HCT116 (cell line): Measurements from ENCODE around the gene GRIP1. TPM values are rescaled to one million over a fixed set of nuclear protein-coding genes. Genes with fewer than 3 reads are reported as not detected.

ENCODE experiments used
- ATAC-seq: fragments of 200-7000 bp; cut with Tn5 transposase; 2 replicates; pipeline ENCODE4 v1.9.1; 2020; ENCODE audit warnings: mild to moderate bottlenecking, moderate library complexity
- BruUV-seq: library from RNA; stranded (reverse); fragments of 400-500 nt; replicated peaks from 2 replicates; lab custom pipeline; 2021; lab: Mats Ljungman, UMichigan
- CTCF ChIA-PET: fragments of 300-600 bp; sonication (Branson Sonifier 250); formaldehyde crosslinking; loops from one replicate; lab custom pipeline; 2021; ENCODE audit warnings: antibody characterized with exemption; lab: Charles Lee
- POLR2A ChIA-PET: fragments of 300-600, 350-600 bp; sonication (Branson Sonifier 250); formaldehyde crosslinking; loops from one replicate; lab custom pipeline; 2021; ENCODE audit warnings: antibody characterized with exemption; lab: Charles Lee
- RAD21 ChIA-PET, 2 experiments: fragments of 300-600 bp; sonication (Branson Sonifier 250); formaldehyde crosslinking; loops; one replicate each; lab custom pipeline; 2023; ENCODE audit warnings: low total read pairs in 2 of 2; ENCODE audit not compliant: uncharacterized antibody in 2 of 2, unreplicated experiment in 2 of 2, low non-redundant PET in 1 of 2; lab: Charles Lee
- DNase-seq: peaks from one replicate; pipeline ENCODE4 v3.0.0-alpha.2; 2010; ENCODE audit warnings: low read depth, low spot score
- H2AFZ ChIP-seq: fragments of 200-600 bp; shearing (Covaris generic), sonication (generic); 2 replicates; pipeline ENCODE4 v1.6.1; 2017; ENCODE audit warnings: low read depth, mixed run types, mixed read lengths, antibody characterized with exemption, low read length; ENCODE audit not compliant: poor library complexity, severe bottlenecking
- H3K27ac ChIP-seq: 2 replicates; pipeline ENCODE4 v1.5.1; 2012; ENCODE audit warnings: low read depth, low read length
- H3K27me3 ChIP-seq: fragments of 200-600 bp; sonication (generic); 2 replicates; pipeline ENCODE4 v1.6.1; 2016; ENCODE audit warnings: mixed run types, low read length, mixed read lengths; ENCODE audit not compliant: insufficient read depth
- H3K36me3 ChIP-seq, 2 experiments: fragments of 200-500 bp in 1 of 2; fragments of 200-600 bp in 1 of 2; sonication (Bioruptor generic) in 1 of 2; sonication (generic) in 1 of 2; 2 replicates each; pipeline versions ENCODE4 v1.5.1 to v1.6.1; 2014 to 2016; ENCODE audit warnings: low read length in 2 of 2, inconsistent platforms in 1 of 2, mixed read lengths in 1 of 2, mixed run types in 1 of 2; ENCODE audit not compliant: insufficient read depth in 2 of 2, control insufficient read depth in 1 of 2
- H3K4me1 ChIP-seq, 2 experiments: fragments of 200-600 bp in 1 of 2; sonication (generic) in 1 of 2; 2 replicates each; pipeline versions ENCODE4 v1.5.1 to v1.6.1; 2012 to 2017; ENCODE audit warnings: low read length in 2 of 2, inconsistent platforms in 1 of 2, mild to moderate bottlenecking in 1 of 2, mixed read lengths in 1 of 2, mixed run types in 1 of 2, moderate library complexity in 1 of 2; ENCODE audit not compliant: insufficient read depth in 2 of 2, control insufficient read depth in 1 of 2
- H3K4me2 ChIP-seq: fragments of 200-600 bp; sonication (generic); 2 replicates; pipeline ENCODE4 v1.6.1; 2017; ENCODE audit warnings: mixed run types, low read length, mixed read lengths
- H3K4me3 ChIP-seq, 2 experiments: fragments of 200-600 bp in 1 of 2; sonication (generic) in 1 of 2; replicated peaks in 1 of 2; 2 replicates each; pipeline ENCODE4 v1.5.1; 2011 to 2016; ENCODE audit warnings: low read length in 2 of 2, control low read depth in 1 of 2, low read depth in 1 of 2, mild to moderate bottlenecking in 1 of 2, mixed read lengths in 1 of 2, mixed run types in 1 of 2
- H3K79me2 ChIP-seq: fragments of 200-600 bp; sonication (generic); 2 replicates; pipeline ENCODE4 v1.6.1; 2017; ENCODE audit warnings: mild to moderate bottlenecking, mixed run types, low read length, moderate library complexity, mixed read lengths; ENCODE audit not compliant: insufficient read depth
- H3K9ac ChIP-seq: fragments of 200-600 bp; sonication (generic); 2 replicates; pipeline ENCODE4 v1.6.1; 2016; ENCODE audit warnings: low read length, mixed read lengths
- H3K9me2 ChIP-seq: fragments of 200-600 bp; sonication (generic), shearing (Covaris generic); 2 replicates; pipeline ENCODE4 v1.6.1; 2017; ENCODE audit warnings: mixed run types, mild to moderate bottlenecking, moderate library complexity; ENCODE audit not compliant: insufficient read depth
- H3K9me3 ChIP-seq, 2 experiments: fragments of 200-500 bp in 1 of 2; fragments of 200-600 bp in 1 of 2; sonication (Bioruptor generic) in 1 of 2; sonication (generic) in 1 of 2; 2 replicates each; pipeline ENCODE4 v1.6.1; 2014 to 2017; ENCODE audit warnings: low read length in 2 of 2, mixed read lengths in 2 of 2, inconsistent platforms in 1 of 2, low read depth in 1 of 2, mild to moderate bottlenecking in 1 of 2, mixed run types in 1 of 2, moderate library complexity in 1 of 2; ENCODE audit not compliant: control insufficient read depth in 1 of 2, insufficient read depth in 1 of 2
- H4K20me1 ChIP-seq: fragments of 200-600 bp; sonication (generic), shearing (Covaris generic); 2 replicates; pipeline ENCODE4 v1.6.1; 2017; ENCODE audit warnings: mixed run types, mild to moderate bottlenecking, moderate library complexity; ENCODE audit not compliant: insufficient read depth
- ATF3 ChIP-seq: IDR thresholded peaks from 2 replicates; pipeline ENCODE4 v1.6.1; 2012
- CEBPB ChIP-seq: IDR thresholded peaks from 2 replicates; pipeline ENCODE4 v1.6.1; 2012; ENCODE audit warnings: low read depth
- EGR1 ChIP-seq: IDR thresholded peaks from 2 replicates; pipeline ENCODE4 v1.6.1; 2012; ENCODE audit warnings: low read depth
- ELF1 ChIP-seq: IDR thresholded peaks from 2 replicates; pipeline ENCODE4 v1.6.1; 2012; ENCODE audit warnings: low read depth, borderline replicate concordance
- EZH2 ChIP-seq: fragments of 200-600 bp; sonication (generic); IDR thresholded peaks from 2 replicates; pipeline ENCODE4 v1.6.1; 2017; ENCODE audit warnings: antibody characterized with exemption, mixed run types
- RAD21 ChIP-seq: IDR thresholded peaks from 2 replicates; pipeline ENCODE4 v1.6.1; 2012; ENCODE audit warnings: low read depth, mild to moderate bottlenecking
- REST ChIP-seq: IDR thresholded peaks from 2 replicates; pipeline ENCODE4 v1.6.1; 2012; ENCODE audit warnings: low read depth
- SP1 ChIP-seq: IDR thresholded peaks from 2 replicates; pipeline ENCODE4 v1.6.1; 2012; ENCODE audit warnings: low read depth
- ZFX ChIP-seq: fragments of 450-650 bp; IDR thresholded peaks from 2 replicates; pipeline ENCODE4 v1.6.1; 2017
- intact Hi-C: fragments of 100-400 bp; cut with micrococcal nuclease; formaldehyde crosslinking; loops from 2 replicates; pipeline ENCODE4 v1.10.0; 2022
- total RNA-seq: library from RNA; stranded (reverse); gene quantifications from one replicate; pipeline ENCODE4 v1.2.1, GENCODE V29; 2021; ENCODE audit not compliant: unreplicated experiment

Gene GRIP1
- total RNA-seq, 1 experiment from 2014 or later: not detected

GRCh38 chr12:66405395-66405794 is 273.5 kb downstream of the GRIP1 start:
- TF ChIP-seq SP1 (no peak), CEBPB (no peak), REST (no peak), ATF3 (no peak), EZH2 (no peak), ZFX (no peak), EGR1 (no peak), RAD21 (no peak), ELF1 (no peak)
- TF ChIP-seq, all 23 proteins: peak for 0
- intact Hi-C loops: loop anchor here (5.0 kb wide), 1 partner anchor 273 kb away; the partner anchor contains the start of gene LLPH
- ChIA-PET POLR2A (no interaction called here), RAD21 (no interaction called here), CTCF (interaction anchor here (1.2 kb wide), 1 partner anchor 53 kb away, joined by 4 read pairs; no protein-coding TSS in a partner anchor)
- Histone ChIP-seq H3K79me2 (no peaks in the 10 kb centered on the region), H3K4me3 (no peak overlapping the region), H3K9ac (no peak overlapping the region), H3K4me1 (peaks cover 0 to 4% of the 10 kb centered on the region in 2 experiments; a peak in 1 of 4 replicates), H3K9me3 (no peaks in the 10 kb centered on the region), H3K27me3 (no peaks in the 10 kb centered on the region), H3K4me2 (no peak overlapping the region), H4K20me1 (no peaks in the 10 kb centered on the region), H2AFZ (no peak overlapping the region), H3K27ac (no peak overlapping the region), H3K9me2 (no peaks in the 10 kb centered on the region), H3K36me3 (no peaks in the 10 kb centered on the region)
- no TSS peak for BruUV-seq
- DNase-seq (no peak), ATAC-seq (no peak)
